Type B pancreatic cell (in vitro differentiated cells): Measurements from ENCODE around the gene NCK1. TPM values are rescaled to one million over a fixed set of nuclear protein-coding genes. Genes with fewer than 3 reads are reported as not detected.

Source experiments
- DNase-seq: peaks from one replicate; pipeline ENCODE4 v3.0.0; 2021; ENCODE audit warnings: mixed read lengths; ENCODE audit not compliant: unreplicated experiment; ENCODE audit errors: extremely low spot score
- H3K27ac Mint-ChIP-seq: 2 replicates; pipeline ENCODE4 v1.8.0; 2021; ENCODE audit warnings: mild to moderate bottlenecking, mixed read lengths
- H3K27me3 Mint-ChIP-seq: 2 replicates; pipeline ENCODE4 v1.8.0; 2021; ENCODE audit warnings: mixed read lengths
- H3K36me3 Mint-ChIP-seq: 2 replicates; pipeline ENCODE4 v1.8.0; 2021; ENCODE audit warnings: mixed read lengths
- H3K4me1 Mint-ChIP-seq: one replicate; pipeline ENCODE4 v1.8.0; 2021; ENCODE audit warnings: mixed read lengths; ENCODE audit not compliant: unreplicated experiment
- H3K4me3 Mint-ChIP-seq: 2 replicates; pipeline ENCODE4 v1.8.0; 2021; ENCODE audit warnings: mild to moderate bottlenecking, mixed read lengths
- H3K9me3 Mint-ChIP-seq: 2 replicates; pipeline ENCODE4 v1.8.0; 2021; ENCODE audit warnings: mixed read lengths
- total RNA-seq: library from RNA; stranded (reverse); gene quantifications from 2 replicates; pipeline ENCODE4 v1.2.1, GENCODE V29; 2021; ENCODE audit warnings: low replicate concordance
- TF ChIP-seq, protein P1 (sequence below): fragments of 200-600 bp; sonication (generic); conservative IDR thresholded peaks from 2 replicates; pipeline ENCODE4 v1.5.0; 2021; ENCODE audit warnings: antibody characterized with exemption, mild to moderate bottlenecking

NCK1 gene
- total RNA-seq, 1 donor from 2014 or later = 24.3 TPM

DNA sequence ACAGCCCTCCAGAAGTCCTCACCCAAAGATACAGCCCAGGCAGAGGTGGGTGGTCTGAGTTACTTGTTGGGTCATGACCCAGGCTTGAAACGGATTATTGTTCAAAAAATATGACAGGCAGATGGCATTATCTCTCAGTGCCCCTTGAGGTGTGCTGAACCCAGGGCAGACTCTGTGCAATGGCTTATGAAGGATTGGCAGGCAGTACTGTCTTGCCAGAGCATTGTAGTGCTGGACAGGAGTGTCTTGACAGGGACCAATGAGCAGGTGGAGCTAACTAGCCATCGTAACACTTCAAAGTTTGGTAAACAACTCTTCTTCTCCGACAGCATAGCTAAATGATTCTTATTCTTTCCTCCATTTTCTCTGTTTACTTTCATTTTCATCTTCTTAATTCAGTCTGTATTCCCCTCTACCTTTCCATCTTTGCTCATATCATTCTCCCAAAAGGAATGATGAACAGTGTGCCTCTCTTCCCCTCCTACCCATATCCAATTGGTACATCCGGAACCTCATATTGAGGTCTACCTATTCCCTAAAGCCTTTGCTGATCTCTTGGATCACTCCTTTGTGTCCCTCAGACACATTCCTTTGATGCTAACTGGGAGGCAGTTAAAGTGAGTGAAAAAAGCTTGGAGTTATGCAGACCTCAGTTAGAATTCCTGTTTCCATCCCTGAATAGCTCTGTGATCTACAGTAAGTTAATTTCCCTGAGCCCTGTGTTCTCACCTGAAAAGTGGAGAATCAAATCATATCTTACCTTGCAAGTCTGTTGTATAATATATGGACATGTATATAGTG, 93.2 kb downstream of the NCK1 start:
- no peaks in the 10 kb centered on the region for H3K36me3 Mint-ChIP-seq
- H3K27ac Mint-ChIP-seq = no peak overlapping the region

GRCh38 chr3:136955813-136956212, 93.8 kb downstream of the NCK1 start:
- no peaks in the 10 kb centered on the region for H3K27me3 Mint-ChIP-seq
- no peak for DNase-seq
- H3K4me3 Mint-ChIP-seq = no peak overlapping the region
- no peaks in the 10 kb centered on the region for H3K9me3 Mint-ChIP-seq
- H3K36me3 Mint-ChIP-seq = no peaks in the 10 kb centered on the region
- H3K27ac Mint-ChIP-seq = no peak overlapping the region
- TF ChIP-seq, protein P1, sequence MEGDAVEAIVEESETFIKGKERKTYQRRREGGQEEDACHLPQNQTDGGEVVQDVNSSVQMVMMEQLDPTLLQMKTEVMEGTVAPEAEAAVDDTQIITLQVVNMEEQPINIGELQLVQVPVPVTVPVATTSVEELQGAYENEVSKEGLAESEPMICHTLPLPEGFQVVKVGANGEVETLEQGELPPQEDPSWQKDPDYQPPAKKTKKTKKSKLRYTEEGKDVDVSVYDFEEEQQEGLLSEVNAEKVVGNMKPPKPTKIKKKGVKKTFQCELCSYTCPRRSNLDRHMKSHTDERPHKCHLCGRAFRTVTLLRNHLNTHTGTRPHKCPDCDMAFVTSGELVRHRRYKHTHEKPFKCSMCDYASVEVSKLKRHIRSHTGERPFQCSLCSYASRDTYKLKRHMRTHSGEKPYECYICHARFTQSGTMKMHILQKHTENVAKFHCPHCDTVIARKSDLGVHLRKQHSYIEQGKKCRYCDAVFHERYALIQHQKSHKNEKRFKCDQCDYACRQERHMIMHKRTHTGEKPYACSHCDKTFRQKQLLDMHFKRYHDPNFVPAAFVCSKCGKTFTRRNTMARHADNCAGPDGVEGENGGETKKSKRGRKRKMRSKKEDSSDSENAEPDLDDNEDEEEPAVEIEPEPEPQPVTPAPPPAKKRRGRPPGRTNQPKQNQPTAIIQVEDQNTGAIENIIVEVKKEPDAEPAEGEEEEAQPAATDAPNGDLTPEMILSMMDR = no peak
- peaks cover 16% of the 10 kb centered on the region for H3K4me1 Mint-ChIP-seq

More for the DNA sequence above, 93.2 kb downstream of the NCK1 start:
- Mint-ChIP-seq H3K4me3 (no peak overlapping the region), H3K9me3 (no peaks in the 10 kb centered on the region), H3K4me1 (peaks cover 16% of the 10 kb centered on the region), H3K27me3 (no peaks in the 10 kb centered on the region)
- no peak for DNase-seq
- TF ChIP-seq, protein P1 = no peak

DNA sequence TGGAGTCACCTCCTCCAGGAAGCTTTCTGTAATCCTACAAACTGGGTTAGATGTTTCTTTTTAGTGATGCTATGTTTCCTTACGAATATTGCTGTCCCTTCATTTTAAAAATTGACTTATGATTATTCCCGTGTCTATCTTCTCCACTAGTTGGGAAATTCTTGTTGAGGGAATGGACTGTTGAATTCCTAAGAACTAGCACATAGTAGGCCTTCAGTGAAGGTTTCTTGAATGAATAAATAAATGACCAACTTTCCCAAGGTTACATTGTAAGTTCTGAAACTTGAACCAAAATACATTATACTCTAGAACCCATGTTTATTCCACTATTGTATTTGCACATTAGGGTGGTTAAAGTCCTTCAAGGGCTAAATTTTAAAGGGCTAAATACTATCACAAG, 95.0 kb downstream of the NCK1 start:
- no peak for DNase-seq
- TF ChIP-seq, protein P1 = no peak
- Mint-ChIP-seq H3K36me3 (no peaks in the 10 kb centered on the region), H3K4me3 (no peak overlapping the region), H3K27ac (no peak overlapping the region), H3K9me3 (no peaks in the 10 kb centered on the region), H3K4me1 (peaks cover 21% of the 10 kb centered on the region), H3K27me3 (no peaks in the 10 kb centered on the region)

GRCh38 chr3:136957751-136958288, 95.8 kb downstream of the NCK1 start, which contains the start of gene IL20RB:
Gene IL20RB, plus strand, starts transcription at chr3:136957983. Its CDS starts 131 bp downstream, at chr3:136958114.
- Mint-ChIP-seq H3K9me3 (no peaks in the 10 kb centered on the region), H3K27ac (no peak within 1 kb of the TSS), H3K4me1 (peaks cover 21% of the 10 kb centered on the region), H3K36me3 (no peaks in the 10 kb centered on the region), H3K4me3 (no peak within 1 kb of the TSS), H3K27me3 (no peaks in the 10 kb centered on the region)
- DNase-seq = no peak
- TF ChIP-seq, protein P1 = no peak

- Mint-ChIP-seq H3K36me3 (no peaks in the 10 kb centered on the region), H3K27me3 (no peaks in the 10 kb centered on the region), H3K9me3 (no peaks in the 10 kb centered on the region), H3K4me3 (no peak overlapping the region), H3K4me1 (peaks cover 21% of the 10 kb centered on the region), H3K27ac (no peak overlapping the region)
- TF ChIP-seq, protein P1 = no peak
- DNase-seq = no peak
Measured at GRCh38 chr3:136958939-136959338, 96.9 kb downstream of the NCK1 start.
